Panc1 (cell line): ENCODE data around the gene RHEX. TPM values are rescaled to one million over a fixed set of nuclear protein-coding genes. Genes with fewer than 3 reads are reported as not detected.
"Not testable (repeated sequence)": the region's sequence is repeated elsewhere in the genome, so short reads cannot be mapped to it uniquely, and the experiment has no call there.

Source experiments
- ATAC-seq: fragments of 200-7000 bp; cut with Tn5 transposase; 2 replicates; pipeline ENCODE4 v1.9.1; 2020; ENCODE audit warnings: mild to moderate bottlenecking, moderate library complexity
- BruUV-seq: library from RNA; stranded (reverse); fragments of 400-500 nt; replicated peaks from 2 replicates; lab custom pipeline; 2021; lab: Mats Ljungman, UMichigan
- CTCF ChIA-PET: fragments of 300-600 bp; sonication (Branson Sonifier 250); formaldehyde crosslinking; loops from one replicate; lab custom pipeline; 2022; ENCODE audit warnings: antibody characterized with exemption; lab: Charles Lee
- POLR2A ChIA-PET: fragments of 300-600 bp; sonication (Branson Sonifier 250); formaldehyde crosslinking; loops from one replicate; lab custom pipeline; 2022; ENCODE audit warnings: antibody characterized with exemption; lab: Charles Lee
- DNase-seq: peaks from one replicate; pipeline ENCODE4 v3.0.0-alpha.2; 2010; ENCODE audit warnings: low read depth, low spot score
- H3K27ac ChIP-seq: 2 replicates; pipeline ENCODE4 v1.5.1; 2011; ENCODE audit warnings: mild to moderate bottlenecking, low read length, inconsistent platforms
- H3K27me3 ChIP-seq: fragments of 200-500 bp; sonication (Bioruptor generic); 2 replicates; pipeline ENCODE4 v1.6.0; 2014; ENCODE audit warnings: low read length, inconsistent platforms; ENCODE audit not compliant: control insufficient read depth, insufficient read depth
- H3K36me3 ChIP-seq: fragments of 200-500 bp; sonication (Bioruptor generic); 2 replicates; pipeline ENCODE4 v1.5.1; 2014; ENCODE audit warnings: inconsistent platforms, mild to moderate bottlenecking, low read length, moderate library complexity; ENCODE audit not compliant: control insufficient read depth, insufficient read depth
- H3K4me1 ChIP-seq: 2 replicates; pipeline ENCODE4 v1.5.1; 2011; ENCODE audit warnings: inconsistent platforms, mild to moderate bottlenecking, low read length, moderate library complexity; ENCODE audit not compliant: control insufficient read depth, insufficient read depth
- H3K4me3 ChIP-seq, 2 experiments: 2 replicates each; pipeline ENCODE4 v1.5.1; 2011 to 2012; ENCODE audit warnings: low read depth in 2 of 2, low read length in 2 of 2, mild to moderate bottlenecking in 2 of 2, inconsistent platforms in 1 of 2, moderate library complexity in 1 of 2
- H3K9me3 ChIP-seq: fragments of 200-500 bp; sonication (Bioruptor generic); 2 replicates; pipeline ENCODE4 v1.5.1; 2014; ENCODE audit warnings: low read depth, mild to moderate bottlenecking, inconsistent platforms, low read length, moderate library complexity; ENCODE audit not compliant: control insufficient read depth, insufficient read depth
- CTCF ChIP-seq: fragments of 450-650 bp; IDR thresholded peaks from 2 replicates; pipeline ENCODE4 v1.5.1; 2017; ENCODE audit warnings: mild to moderate bottlenecking
- POLR2AphosphoS5 ChIP-seq: IDR thresholded peaks from 2 replicates; pipeline ENCODE4 v1.6.1; 2012; ENCODE audit warnings: mild to moderate bottlenecking, low read depth, low read length, moderate library complexity
- REST ChIP-seq, 2 experiments: IDR thresholded peaks; 2 replicates each; pipeline ENCODE4 v1.6.1; 2011 to 2012; ENCODE audit warnings: low read depth in 2 of 2, control low read depth in 1 of 2, low read length in 1 of 2, mild to moderate bottlenecking in 1 of 2, moderate library complexity in 1 of 2; ENCODE audit not compliant: insufficient read depth in 1 of 2
- SIN3A ChIP-seq: IDR thresholded peaks from 2 replicates; pipeline ENCODE4 v1.6.1; 2012; ENCODE audit warnings: low read depth, mild to moderate bottlenecking, low read length, moderate library complexity, borderline replicate concordance; ENCODE audit not compliant: insufficient read depth
- TCF7L2 ChIP-seq: IDR thresholded peaks from 2 replicates; pipeline ENCODE4 v1.6.1; 2011; ENCODE audit warnings: mild to moderate bottlenecking, low read depth, low read length, inconsistent platforms
- in situ Hi-C: cut with HindIII; loops from 2 replicates; pipeline ENCODE4 v1.10.0; 2016; ENCODE audit warnings: low sequenced_read_pairs, low pct_unique_long_range_greater_than_20kb
- intact Hi-C: fragments of 100-400 bp; cut with micrococcal nuclease; formaldehyde crosslinking; loops from one replicate; pipeline ENCODE4 v1.10.0; 2022; ENCODE audit not compliant: unreplicated experiment
- total RNA-seq: library from RNA; stranded (reverse); gene quantifications from one replicate; pipeline ENCODE4 v1.2.1, GENCODE V29; 2021; ENCODE audit not compliant: unreplicated experiment

RHEX gene
- total RNA-seq, 1 experiment from 2014 or later: not detected

DNA sequence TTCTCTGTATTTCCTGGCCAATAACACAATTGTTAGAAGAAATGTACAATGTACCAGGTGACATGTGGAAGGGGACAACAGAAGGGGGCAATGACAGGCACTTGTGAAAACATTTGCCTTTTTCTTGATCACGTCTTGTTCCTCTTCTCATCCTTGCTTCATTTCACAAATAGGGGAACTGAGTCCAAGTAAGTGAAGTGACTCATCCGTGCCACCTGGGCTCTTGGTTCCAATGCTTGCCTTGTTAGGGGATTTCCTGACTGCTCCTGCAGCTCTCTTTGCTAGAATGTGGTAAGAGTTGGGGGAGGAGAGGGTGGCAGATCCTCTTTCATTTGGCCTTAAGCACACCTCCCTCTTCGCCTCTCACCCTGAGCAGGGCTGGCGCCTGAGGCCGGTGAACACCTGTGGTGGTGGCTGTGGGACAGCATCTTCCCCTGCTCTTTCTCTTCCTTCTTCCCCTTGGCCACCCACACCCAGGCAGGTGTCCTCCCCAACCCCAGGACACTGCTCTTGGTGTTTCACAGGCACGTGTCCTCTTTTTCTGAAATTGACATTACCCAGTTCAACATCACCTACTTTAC, 2.2 kb upstream of the RHEX start:
- Histone ChIP-seq H3K36me3 (no peaks in the 10 kb centered on the region), H3K9me3 (no peaks in the 10 kb centered on the region), H3K27ac (no peak overlapping the region), H3K4me3 (no peak overlapping the region), H3K27me3 (peaks cover 1% of the 10 kb centered on the region; the same call in 1 of the 2 replicates), H3K4me1 (no peaks in the 10 kb centered on the region)
- intact Hi-C loops (no loop called here), in situ Hi-C loops (no loop called here)
- DNase-seq (no peak), ATAC-seq (no peak)
- TF ChIP-seq TCF7L2 (no peak), POLR2AphosphoS5 (no peak), REST (IDR thresholded peaks at IDR 0.05; ENCODE audit: insufficient read depth in 1 of 2, low read depth in 2 of 2, low read length in 1 of 2) (no peak), SIN3A (no peak), CTCF (no peak)
- ChIA-PET POLR2A (no interaction called here), CTCF (no interaction called here)
- no TSS peak for BruUV-seq

- ATAC-seq, H3K27ac ChIP-seq, H3K27me3 ChIP-seq, intact Hi-C loops, H3K4me3 ChIP-seq, in situ Hi-C loops, H3K36me3 ChIP-seq, DNase-seq, H3K4me1 ChIP-seq, CTCF ChIA-PET, H3K9me3 ChIP-seq, BruUV-seq: not testable (repeated sequence)
- POLR2A ChIA-PET: interaction anchor here (0.6 kb wide), 1 partner anchor 482 kb away, joined by 3 read pairs; no protein-coding TSS in a partner anchor
Observed at GRCh38 chr1:206052231-206052865, 625 bp upstream of the RHEX start.

DNA sequence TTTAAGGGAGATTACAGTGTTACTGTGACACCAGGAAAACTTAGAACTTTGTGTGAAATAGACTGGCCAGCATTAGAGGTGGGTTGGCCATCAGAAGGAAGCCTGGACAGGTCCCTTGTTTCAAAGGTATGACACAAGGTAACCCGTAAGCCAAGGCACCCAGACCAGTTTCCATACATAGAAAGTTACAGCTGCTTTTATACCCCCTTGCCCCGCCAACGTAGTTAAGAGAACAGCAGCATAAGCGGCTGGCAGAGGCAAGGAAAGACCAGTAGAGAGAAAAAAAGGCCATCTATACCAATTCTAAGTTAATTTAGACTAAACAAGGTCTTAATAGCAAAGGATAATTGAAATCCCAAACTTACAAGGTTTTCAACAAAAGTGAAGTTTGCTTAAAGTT, 643 bp downstream of the RHEX start:
- H3K4me3 ChIP-seq, H3K27me3 ChIP-seq, CTCF ChIA-PET, ATAC-seq, H3K9me3 ChIP-seq, intact Hi-C loops, POLR2A ChIA-PET, in situ Hi-C loops, H3K36me3 ChIP-seq, H3K4me1 ChIP-seq, H3K27ac ChIP-seq, DNase-seq, BruUV-seq: not testable (repeated sequence)

DNA sequence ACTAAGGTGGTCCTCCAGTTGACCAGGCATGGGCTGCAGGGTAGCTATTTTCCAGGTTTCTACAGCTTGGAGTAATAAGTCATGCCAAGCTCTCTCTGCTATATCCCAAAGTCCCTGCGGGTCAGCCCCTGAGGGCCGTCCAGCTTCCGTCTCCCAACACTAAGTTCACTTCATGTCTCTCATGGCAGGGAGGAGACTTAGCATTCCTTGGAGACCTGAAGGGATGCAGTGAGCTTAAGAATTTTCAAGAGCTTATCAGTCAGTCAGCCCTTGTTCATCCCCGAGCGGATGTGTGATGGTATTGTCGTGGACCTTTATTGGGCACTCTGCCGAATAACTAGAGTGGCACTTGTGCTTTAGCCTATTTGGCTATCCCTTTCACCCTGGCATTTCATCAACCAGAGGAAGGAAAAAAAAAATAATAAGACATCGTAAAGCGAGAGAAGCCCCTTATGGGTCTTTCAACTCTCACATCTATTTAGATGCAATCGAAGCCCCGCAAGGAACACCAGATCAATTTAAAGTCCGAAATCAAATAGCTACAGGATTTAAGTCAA, 2.2 kb downstream of the RHEX start:
- H3K36me3 ChIP-seq, H3K27me3 ChIP-seq, CTCF ChIA-PET, H3K27ac ChIP-seq, H3K9me3 ChIP-seq, ATAC-seq, in situ Hi-C loops, BruUV-seq, intact Hi-C loops, H3K4me1 ChIP-seq, H3K4me3 ChIP-seq, DNase-seq: not testable (repeated sequence)
- POLR2A ChIA-PET: interaction anchor here (0.7 kb wide), 1 partner anchor 38 kb away, joined by 3 read pairs; no protein-coding TSS in a partner anchor
